ENCODE results near the gene MIEF1.

Gene MIEF1

GRCh38 chr22:39459681-39460080 is 42.4 kb upstream of the MIEF1 start:
- H3K4me1 ChIP-seq (ENCODE audit: insufficient read depth, poor library complexity, severe bottlenecking) = no peaks in the 10 kb centered on the region
- no peak for ATAC-seq (ENCODE audit: low read depth)
- DNase-seq (ENCODE audit: low spot score) = no peak
- H3K4me3 ChIP-seq (ENCODE audit: severe bottlenecking) = no peak overlapping the region
- H3K27ac ChIP-seq (ENCODE audit: poor library complexity, severe bottlenecking) = no peak overlapping the region
- no peaks in the 10 kb centered on the region for H3K36me3 ChIP-seq (ENCODE audit: low read depth)
- peaks cover 40% of the 10 kb centered on the region for H3K27me3 ChIP-seq (ENCODE audit: insufficient read depth, poor library complexity, severe bottlenecking)
- TF ChIP-seq, protein P1, sequence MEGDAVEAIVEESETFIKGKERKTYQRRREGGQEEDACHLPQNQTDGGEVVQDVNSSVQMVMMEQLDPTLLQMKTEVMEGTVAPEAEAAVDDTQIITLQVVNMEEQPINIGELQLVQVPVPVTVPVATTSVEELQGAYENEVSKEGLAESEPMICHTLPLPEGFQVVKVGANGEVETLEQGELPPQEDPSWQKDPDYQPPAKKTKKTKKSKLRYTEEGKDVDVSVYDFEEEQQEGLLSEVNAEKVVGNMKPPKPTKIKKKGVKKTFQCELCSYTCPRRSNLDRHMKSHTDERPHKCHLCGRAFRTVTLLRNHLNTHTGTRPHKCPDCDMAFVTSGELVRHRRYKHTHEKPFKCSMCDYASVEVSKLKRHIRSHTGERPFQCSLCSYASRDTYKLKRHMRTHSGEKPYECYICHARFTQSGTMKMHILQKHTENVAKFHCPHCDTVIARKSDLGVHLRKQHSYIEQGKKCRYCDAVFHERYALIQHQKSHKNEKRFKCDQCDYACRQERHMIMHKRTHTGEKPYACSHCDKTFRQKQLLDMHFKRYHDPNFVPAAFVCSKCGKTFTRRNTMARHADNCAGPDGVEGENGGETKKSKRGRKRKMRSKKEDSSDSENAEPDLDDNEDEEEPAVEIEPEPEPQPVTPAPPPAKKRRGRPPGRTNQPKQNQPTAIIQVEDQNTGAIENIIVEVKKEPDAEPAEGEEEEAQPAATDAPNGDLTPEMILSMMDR (IDR thresholded peaks at IDR 0.05; ENCODE audit: poor library complexity, severe bottlenecking) = no peak
- H3K9me3 ChIP-seq (ENCODE audit: severe bottlenecking) = no peaks in the 10 kb centered on the region

DNA sequence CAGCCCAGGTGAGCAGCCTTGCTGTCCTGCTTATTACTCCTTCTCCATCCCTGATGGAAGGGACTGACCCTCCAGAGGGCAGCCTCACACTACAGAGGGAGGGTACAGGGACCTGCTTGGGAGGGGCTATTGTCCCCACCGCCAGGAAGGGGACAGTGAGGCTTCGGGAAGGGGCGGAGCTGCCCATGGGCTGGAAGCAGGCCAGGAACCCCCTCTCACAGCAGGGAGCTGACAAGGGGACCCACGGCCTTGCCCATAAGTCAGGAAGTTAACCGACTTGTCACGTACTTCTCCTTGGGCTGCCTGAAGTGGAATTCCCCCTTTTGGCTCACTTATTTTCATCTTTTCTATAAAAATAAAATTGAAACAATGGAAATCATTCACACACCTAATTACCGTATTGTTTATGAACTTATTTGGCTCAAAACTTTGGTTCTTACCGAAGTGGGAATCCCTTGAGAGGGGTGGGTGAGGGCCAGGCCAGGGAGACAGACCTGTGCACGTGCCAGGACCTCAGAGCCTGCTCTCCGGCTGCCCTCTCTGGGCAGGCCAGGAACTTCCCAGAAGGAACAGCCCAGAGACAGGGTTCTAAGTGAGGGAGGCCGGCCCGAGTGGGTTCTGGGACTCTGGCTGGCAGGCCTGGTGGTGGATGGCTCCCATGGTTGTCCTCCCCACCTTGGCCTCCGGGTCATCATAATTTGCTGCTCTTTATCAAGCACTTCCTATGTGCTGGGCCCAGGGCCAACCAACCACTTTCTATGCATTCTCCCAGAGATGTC is 39.5 kb upstream of the MIEF1 start:
- no peaks in the 10 kb centered on the region for H3K9me3 ChIP-seq (ENCODE audit: severe bottlenecking)
- DNase-seq (ENCODE audit: low spot score) = no peak
- no peaks in the 10 kb centered on the region for H3K36me3 ChIP-seq (ENCODE audit: low read depth)
- TF ChIP-seq, protein P1 (IDR thresholded peaks at IDR 0.05; ENCODE audit: poor library complexity, severe bottlenecking) = no peak
- H3K4me1 ChIP-seq (ENCODE audit: insufficient read depth, poor library complexity, severe bottlenecking) = no peaks in the 10 kb centered on the region
- H3K27ac ChIP-seq (ENCODE audit: poor library complexity, severe bottlenecking) = no peak overlapping the region
- peaks cover 23% of the 10 kb centered on the region for H3K27me3 ChIP-seq (ENCODE audit: insufficient read depth, poor library complexity, severe bottlenecking)
- no peak overlapping the region for H3K4me3 ChIP-seq (ENCODE audit: severe bottlenecking)
- no peak for ATAC-seq (ENCODE audit: low read depth)

- ATAC-seq (ENCODE audit: low read depth) (no peak), DNase-seq (ENCODE audit: low spot score) (no peak)
- H3K27me3 ChIP-seq (ENCODE audit: insufficient read depth, poor library complexity, severe bottlenecking) = peaks cover 18% of the 10 kb centered on the region
- no peaks in the 10 kb centered on the region for H3K9me3 ChIP-seq (ENCODE audit: severe bottlenecking)
- no peak overlapping the region for H3K4me3 ChIP-seq (ENCODE audit: severe bottlenecking)
- no peak overlapping the region for H3K27ac ChIP-seq (ENCODE audit: poor library complexity, severe bottlenecking)
- TF ChIP-seq, protein P1 (IDR thresholded peaks at IDR 0.05; ENCODE audit: poor library complexity, severe bottlenecking) = no peak
- no peaks in the 10 kb centered on the region for H3K4me1 ChIP-seq (ENCODE audit: insufficient read depth, poor library complexity, severe bottlenecking)
- no peaks in the 10 kb centered on the region for H3K36me3 ChIP-seq (ENCODE audit: low read depth)
These were observed 38.8 kb upstream of the MIEF1 start for GRCh38 chr22:39463277-39463676.

DNA sequence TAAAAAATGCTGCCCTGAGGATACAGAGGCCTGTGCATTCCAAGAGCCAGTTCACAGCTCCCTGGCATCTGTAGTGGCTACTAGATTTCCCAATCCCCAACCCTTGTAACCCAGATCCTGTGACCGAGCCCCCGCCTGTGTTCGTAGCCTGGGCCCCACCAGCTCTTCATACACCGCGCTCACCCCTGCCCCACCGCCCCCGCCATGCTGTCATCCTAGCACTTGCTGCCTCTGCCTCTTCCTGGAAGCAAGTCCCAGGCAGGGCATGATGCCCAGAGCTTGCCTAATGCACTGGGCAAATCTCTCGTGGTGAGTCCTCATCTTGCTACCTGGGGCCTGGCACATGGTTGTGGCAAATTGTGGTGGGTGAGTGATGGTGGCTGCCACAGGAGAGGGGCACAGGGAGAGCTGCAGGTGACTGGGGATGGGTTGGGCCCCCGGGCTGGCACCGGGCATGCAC is 38.1 kb upstream of the MIEF1 start:
- H3K36me3 ChIP-seq (ENCODE audit: low read depth) = no peaks in the 10 kb centered on the region
- ATAC-seq (ENCODE audit: low read depth) (0 out of 3 replicates have a peak, but pooled peaks have one; percentile 17), DNase-seq (ENCODE audit: low spot score) (no peak)
- no peak overlapping the region for H3K4me3 ChIP-seq (ENCODE audit: severe bottlenecking)
- peaks cover 11% of the 10 kb centered on the region for H3K27me3 ChIP-seq (ENCODE audit: insufficient read depth, poor library complexity, severe bottlenecking)
- no peak overlapping the region for H3K27ac ChIP-seq (ENCODE audit: poor library complexity, severe bottlenecking)
- H3K4me1 ChIP-seq (ENCODE audit: insufficient read depth, poor library complexity, severe bottlenecking) = no peaks in the 10 kb centered on the region
- no peaks in the 10 kb centered on the region for H3K9me3 ChIP-seq (ENCODE audit: severe bottlenecking)
- TF ChIP-seq, protein P1 (IDR thresholded peaks at IDR 0.05; ENCODE audit: poor library complexity, severe bottlenecking) = no peak
